HG03064 (cell line): Measurements from ENCODE around the gene PCDH9.
A peak's percentile ranks its signal among the peaks of the same experiment; 100 is the strongest.

ENCODE experiments used
- ATAC-seq: cut with Tn5 transposase; IDR thresholded peaks from one replicate; pipeline ENCODE4 v1.9.1; 2021; ENCODE audit warnings: low read depth; ENCODE audit not compliant: unreplicated experiment

The PCDH9 gene

GRCh38 chr13:66509175-66509574 is 721.0 kb downstream of the PCDH9 start:
- ATAC-seq = no peak

- ATAC-seq = no peak
Measured at GRCh38 chr13:66508153-66508909, 721.8 kb downstream of the PCDH9 start.

GRCh38 chr13:66506979-66507378 is 723.2 kb downstream of the PCDH9 start:
- peak; percentile 89 for ATAC-seq

- no peak for ATAC-seq
Measured at GRCh38 chr13:66506051-66506777, 723.9 kb downstream of the PCDH9 start.

- no peak for ATAC-seq
Measured at GRCh38 chr13:66503890-66504289, 726.2 kb downstream of the PCDH9 start.

- ATAC-seq = no peak
Measured at GRCh38 chr13:66501181-66501580, 729.0 kb downstream of the PCDH9 start.

GRCh38 chr13:66492479-66492878 is 737.7 kb downstream of the PCDH9 start:
- ATAC-seq = peak; percentile 74

GRCh38 chr13:66491251-66491650 is 738.9 kb downstream of the PCDH9 start:
- ATAC-seq = no peak

GRCh38 chr13:66489586-66489985 is 740.5 kb downstream of the PCDH9 start:
- no peak for ATAC-seq

- no peak for ATAC-seq
Measured at GRCh38 chr13:66489172-66489571, 741.0 kb downstream of the PCDH9 start.

GRCh38 chr13:66483712-66484111 is 746.4 kb downstream of the PCDH9 start:
- no peak for ATAC-seq

GRCh38 chr13:66482836-66483235 is 747.3 kb downstream of the PCDH9 start:
- ATAC-seq = no peak

GRCh38 chr13:66477816-66478215 is 752.3 kb downstream of the PCDH9 start:
- no peak for ATAC-seq

GRCh38 chr13:66475061-66475460 is 755.1 kb downstream of the PCDH9 start:
- no peak for ATAC-seq

GRCh38 chr13:66469745-66470144 is 760.4 kb downstream of the PCDH9 start:
- ATAC-seq = no peak

GRCh38 chr13:66468656-66469055 is 761.5 kb downstream of the PCDH9 start:
- no peak for ATAC-seq

GRCh38 chr13:66462187-66462586 is 767.9 kb downstream of the PCDH9 start:
- ATAC-seq = no peak

- ATAC-seq = no peak
Measured at GRCh38 chr13:66461021-66461420, 769.1 kb downstream of the PCDH9 start.

- ATAC-seq = no peak
Measured at GRCh38 chr13:66459634-66460033, 770.5 kb downstream of the PCDH9 start.

- no peak for ATAC-seq
Measured at GRCh38 chr13:66459143-66459542, 771.0 kb downstream of the PCDH9 start.

- no peak for ATAC-seq
Measured at GRCh38 chr13:66446413-66446812, 783.7 kb downstream of the PCDH9 start.

- no peak for ATAC-seq
Measured at GRCh38 chr13:66443926-66444325, 786.2 kb downstream of the PCDH9 start.
